AG09319 (cell line): ENCODE results near the gene GIPR.

Experiments
- DNase-seq: peaks from one replicate; pipeline ENCODE4 v3.0.0-alpha.2; 2010; ENCODE audit warnings: low read depth; ENCODE audit errors: extremely low read depth
- TF ChIP-seq, protein P1 (sequence below): IDR thresholded peaks from 2 replicates; pipeline ENCODE4 v1.5.1; 2011; ENCODE audit warnings: low read depth, mild to moderate bottlenecking, inconsistent platforms, low read length, moderate library complexity

The GIPR gene

DNA sequence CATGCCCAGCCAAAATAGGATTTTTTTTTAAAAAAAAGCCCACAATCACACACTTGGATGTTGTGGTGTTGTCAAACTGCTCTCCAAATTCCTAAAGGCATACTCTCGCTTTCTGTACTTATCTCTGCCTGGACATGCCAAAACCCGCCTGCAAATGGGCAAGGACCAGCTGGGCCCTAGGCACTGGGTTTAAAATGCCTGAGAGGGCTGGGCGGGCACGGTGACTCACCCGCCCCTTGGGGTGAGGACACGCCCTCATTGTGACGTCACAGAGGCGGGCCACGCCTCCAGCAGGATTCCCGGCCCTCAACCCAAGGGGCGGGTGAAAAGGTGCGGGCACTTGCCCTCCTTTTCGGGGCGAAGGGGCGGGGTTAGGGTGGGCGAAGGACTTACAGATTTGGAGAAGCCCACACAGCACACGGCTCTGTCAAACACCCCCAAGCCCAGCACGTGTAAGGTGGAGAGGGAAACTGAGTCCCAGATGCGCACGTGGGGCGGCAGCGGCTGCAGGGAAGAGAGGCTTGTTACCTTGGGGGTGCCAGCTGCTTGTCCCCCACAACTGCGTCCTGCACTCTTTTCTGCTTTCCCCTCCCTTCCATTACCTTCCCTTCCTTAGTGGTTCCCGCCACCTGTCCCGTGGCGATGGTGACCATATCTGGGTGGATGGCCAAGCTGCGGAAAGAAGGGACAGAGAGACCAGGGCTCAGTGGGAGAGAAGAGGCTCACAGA lies 35.4 kb upstream of the GIPR start:
- TF ChIP-seq, protein P1, sequence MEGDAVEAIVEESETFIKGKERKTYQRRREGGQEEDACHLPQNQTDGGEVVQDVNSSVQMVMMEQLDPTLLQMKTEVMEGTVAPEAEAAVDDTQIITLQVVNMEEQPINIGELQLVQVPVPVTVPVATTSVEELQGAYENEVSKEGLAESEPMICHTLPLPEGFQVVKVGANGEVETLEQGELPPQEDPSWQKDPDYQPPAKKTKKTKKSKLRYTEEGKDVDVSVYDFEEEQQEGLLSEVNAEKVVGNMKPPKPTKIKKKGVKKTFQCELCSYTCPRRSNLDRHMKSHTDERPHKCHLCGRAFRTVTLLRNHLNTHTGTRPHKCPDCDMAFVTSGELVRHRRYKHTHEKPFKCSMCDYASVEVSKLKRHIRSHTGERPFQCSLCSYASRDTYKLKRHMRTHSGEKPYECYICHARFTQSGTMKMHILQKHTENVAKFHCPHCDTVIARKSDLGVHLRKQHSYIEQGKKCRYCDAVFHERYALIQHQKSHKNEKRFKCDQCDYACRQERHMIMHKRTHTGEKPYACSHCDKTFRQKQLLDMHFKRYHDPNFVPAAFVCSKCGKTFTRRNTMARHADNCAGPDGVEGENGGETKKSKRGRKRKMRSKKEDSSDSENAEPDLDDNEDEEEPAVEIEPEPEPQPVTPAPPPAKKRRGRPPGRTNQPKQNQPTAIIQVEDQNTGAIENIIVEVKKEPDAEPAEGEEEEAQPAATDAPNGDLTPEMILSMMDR: no peak
- DNase-seq: peak; percentile 66

DNA sequence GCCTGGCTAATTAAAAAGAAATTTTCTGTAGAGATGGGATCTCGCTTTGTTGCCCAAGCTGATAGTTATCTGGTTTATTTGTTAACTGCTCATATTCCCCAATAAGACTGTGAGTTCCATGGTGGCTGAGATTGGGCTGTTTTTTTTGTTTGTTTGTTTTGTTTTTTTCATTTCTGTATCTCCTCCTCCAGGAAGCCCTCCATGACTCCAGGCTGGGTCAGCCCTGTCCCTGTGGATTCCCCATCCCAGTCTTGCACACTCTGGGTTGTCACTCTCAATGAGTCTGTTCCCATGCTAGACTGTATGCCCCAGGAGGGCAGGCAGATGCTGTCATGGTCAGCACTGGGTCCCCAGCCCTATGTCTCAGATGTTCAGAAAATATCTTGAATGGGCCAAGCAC lies 31.7 kb upstream of the GIPR start:
- TF ChIP-seq, protein P1: no peak
- DNase-seq: no peak

DNA sequence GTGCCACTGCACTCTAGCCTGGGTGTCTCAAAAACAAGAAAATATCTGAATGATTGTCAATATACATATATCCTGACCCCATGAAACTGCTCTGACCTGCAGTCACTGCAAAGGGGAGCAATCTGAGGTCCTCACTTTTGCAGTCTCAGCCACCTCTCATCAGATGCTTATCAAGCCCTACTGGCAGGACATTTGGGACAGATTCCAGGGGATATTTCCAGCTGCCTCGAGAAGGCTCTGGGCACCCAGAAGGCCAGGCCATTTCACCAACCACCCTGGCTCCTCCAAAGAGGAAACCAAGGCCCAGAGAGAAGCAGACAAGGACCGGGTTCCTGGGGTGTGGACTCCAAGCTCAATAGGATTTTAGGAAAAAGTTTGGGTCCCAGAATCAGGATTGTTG lies 31.1 kb upstream of the GIPR start:
- TF ChIP-seq, protein P1: no peak
- no peak for DNase-seq

DNA sequence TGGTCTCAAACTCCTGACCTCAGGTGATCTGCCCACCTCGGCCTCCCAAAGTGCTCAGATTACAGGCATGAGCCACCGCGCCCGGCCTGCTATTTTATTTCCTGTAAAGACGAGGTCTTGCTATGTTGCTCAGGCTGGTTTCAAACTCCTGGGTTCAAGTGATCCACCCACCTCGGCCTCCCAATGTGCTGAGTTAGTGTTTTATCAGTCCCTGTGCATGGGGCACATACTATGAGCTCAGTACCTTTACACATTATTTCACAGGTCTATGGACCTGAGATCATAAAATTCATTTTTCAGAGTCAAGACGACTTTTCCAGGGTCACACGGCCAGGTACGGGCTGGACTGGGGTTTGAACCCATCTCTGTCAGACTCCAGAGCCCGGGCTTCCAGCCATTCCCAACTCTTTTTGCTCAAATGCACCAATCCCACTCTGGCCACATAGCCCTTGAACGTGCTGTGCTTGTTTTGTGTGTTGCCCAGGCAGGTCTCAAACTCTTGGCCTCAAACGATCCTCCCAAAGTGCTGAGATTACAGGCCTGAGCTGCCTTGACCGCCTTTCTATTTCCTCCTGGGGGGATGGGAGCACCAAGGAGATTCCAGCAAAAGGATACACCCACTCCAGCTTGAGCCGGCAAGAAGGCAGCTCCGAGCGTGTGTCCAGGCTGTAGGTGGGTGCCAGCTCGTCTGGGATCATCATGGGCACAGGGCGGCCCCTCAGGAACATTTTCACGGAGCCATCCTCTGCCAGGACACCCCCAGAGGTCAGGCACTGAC lies 29.9 kb upstream of the GIPR start:
- TF ChIP-seq, protein P1: no peak
- no peak for DNase-seq

DNA sequence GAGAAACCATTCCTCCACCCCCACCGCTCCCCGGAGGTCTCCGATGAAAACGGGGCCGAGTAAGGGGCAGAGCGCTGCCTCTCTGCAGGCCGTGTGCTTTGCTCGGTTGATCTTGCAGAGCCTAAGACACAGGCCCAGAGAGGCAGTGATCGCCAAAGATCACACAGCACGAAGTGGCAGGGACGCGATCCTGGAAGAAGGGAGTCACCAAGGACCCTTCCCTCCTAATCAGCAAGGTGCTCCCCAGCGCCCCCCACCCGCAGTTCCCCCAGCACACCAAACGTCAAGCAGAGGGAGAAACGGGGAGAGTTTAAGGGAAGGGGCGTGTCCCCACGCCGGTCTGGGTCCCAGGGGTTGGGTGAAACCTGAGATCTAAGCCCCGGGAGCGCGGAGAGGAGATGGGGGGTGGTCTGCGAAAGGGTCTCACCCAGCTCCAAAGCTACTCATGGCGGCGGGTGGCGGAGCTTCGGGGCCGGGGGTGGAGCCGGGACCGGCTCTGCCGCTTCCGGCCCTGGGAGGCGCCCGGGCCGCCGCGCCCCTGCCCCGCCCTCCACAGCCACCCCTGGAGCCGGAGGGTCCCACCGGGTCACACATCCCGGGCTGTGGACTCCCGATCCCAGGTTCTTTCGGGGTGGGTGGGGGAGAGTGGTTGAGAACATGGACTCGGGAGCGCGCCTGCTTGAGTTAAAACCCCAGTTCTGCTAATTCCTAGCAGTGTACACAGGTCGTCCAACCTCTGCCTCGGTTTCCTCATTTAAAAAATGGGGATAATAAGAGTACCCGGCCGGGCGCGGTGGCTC lies 28.9 kb upstream of the GIPR start, which contains the start of gene EML2:
EML2 (minus strand) TSS at position 468 of the 800 bp plus-strand sequence; CDS start at position 447, 21 bp downstream.
- TF ChIP-seq, protein P1: peak; percentile 41
- no peak for DNase-seq

DNA sequence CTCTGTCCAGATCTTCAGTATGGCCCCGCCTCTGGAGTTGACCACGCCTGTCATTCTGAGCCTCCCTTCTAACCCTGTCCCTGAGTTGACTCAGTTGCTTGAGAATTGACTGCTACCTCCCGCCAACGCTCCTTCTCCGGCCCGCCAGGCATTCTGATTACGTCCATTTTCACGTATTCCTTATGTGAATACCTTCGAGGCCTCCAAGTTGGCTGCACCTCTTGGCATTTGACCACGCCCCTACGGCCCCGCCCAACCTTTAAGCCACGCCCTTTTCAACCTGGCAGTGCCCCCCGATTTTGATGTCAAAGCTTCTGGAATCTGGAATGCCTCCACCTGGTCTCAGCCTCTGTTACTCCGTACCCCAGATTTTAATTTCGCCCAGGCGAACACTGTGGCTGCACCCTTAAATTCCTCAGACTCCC lies 27.2 kb upstream of the GIPR start:
- no peak for DNase-seq
- TF ChIP-seq, protein P1: no peak
